Activated B cell treated with CpG ODN at 0.5 μM for 24 hours (primary cell): Measurements from ENCODE around the gene TTPAL. TPM values are rescaled to one million over a fixed set of nuclear protein-coding genes. Genes with fewer than 3 reads are reported as not detected.

ENCODE experiments used
- ATAC-seq: fragments of 200-7000 bp; cut with Tn5 transposase; one replicate; pipeline ENCODE4 v1.10.0; 2021; ENCODE audit warnings: low read depth, mild to moderate bottlenecking, moderate library complexity
- CTCF ChIA-PET: fragments of 350-600 bp; sonication (Branson Sonifier 250); formaldehyde crosslinking; loops from one replicate; lab custom pipeline; 2021; ENCODE audit warnings: antibody characterized with exemption; lab: Charles Lee
- POLR2A ChIA-PET: fragments of 350-600 bp; sonication (Branson Sonifier 250); formaldehyde crosslinking; loops from one replicate; lab custom pipeline; 2021; ENCODE audit warnings: antibody characterized with exemption; lab: Charles Lee
- DNase-seq: peaks from one replicate; pipeline ENCODE4 v3.0.0; 2022
- H3K27ac Mint-ChIP-seq: one replicate; pipeline ENCODE4 v1.8.0; 2020; ENCODE audit warnings: mixed read lengths
- H3K27me3 Mint-ChIP-seq: one replicate; pipeline ENCODE4 v1.8.0; 2021; ENCODE audit warnings: mixed read lengths
- H3K36me3 Mint-ChIP-seq: one replicate; pipeline ENCODE4 v1.8.0; 2021; ENCODE audit warnings: low read depth, mixed read lengths
- H3K4me1 Mint-ChIP-seq: one replicate; pipeline ENCODE4 v1.8.0; 2021; ENCODE audit warnings: mixed read lengths
- H3K4me3 Mint-ChIP-seq: one replicate; pipeline ENCODE4 v1.8.0; 2020; ENCODE audit warnings: mild to moderate bottlenecking, mixed read lengths
- H3K9me3 Mint-ChIP-seq: one replicate; pipeline ENCODE4 v1.8.0; 2020; ENCODE audit warnings: mixed read lengths
- CTCF ChIP-seq: fragments of 200-600 bp; IDR thresholded peaks from one replicate; pipeline ENCODE4 v1.8.0; 2022; ENCODE audit warnings: antibody characterized with exemption, mild to moderate bottlenecking
- intact Hi-C: fragments of 100-400 bp; cut with micrococcal nuclease; formaldehyde crosslinking; loops from one replicate; pipeline ENCODE4 v1.15.1; 2024
- total RNA-seq: library from RNA; stranded (reverse); gene quantifications from 2 replicates; pipeline ENCODE4 v1.2.3, GENCODE V29; 2022

TTPAL gene
- total RNA-seq, 1 donor from 2014 or later = 27.5 TPM

- DNase-seq (no peak), ATAC-seq (no peak)
- no peak for TF ChIP-seq CTCF
- ChIA-PET POLR2A (no interaction called here), CTCF (interaction anchor here (0.6 kb wide), 1 partner anchor 10 kb away, joined by 3 read pairs; no protein-coding TSS in a partner anchor)
- Mint-ChIP-seq H3K4me1 (peaks cover 9% of the 10 kb centered on the region), H3K27me3 (no peaks in the 10 kb centered on the region), H3K27ac (no peak overlapping the region), H3K36me3 (no peaks in the 10 kb centered on the region), H3K4me3 (no peak overlapping the region), H3K9me3 (no peaks in the 10 kb centered on the region)
- intact Hi-C loops = no loop called here
Observed at GRCh38 chr20:44532259-44532980, 56.7 kb downstream of the TTPAL start.

- Mint-ChIP-seq H3K4me3 (no peak overlapping the region), H3K36me3 (no peaks in the 10 kb centered on the region), H3K4me1 (peaks cover 9% of the 10 kb centered on the region), H3K27me3 (no peaks in the 10 kb centered on the region), H3K27ac (no peak overlapping the region), H3K9me3 (no peaks in the 10 kb centered on the region)
- ChIA-PET POLR2A (no interaction called here), CTCF (no interaction called here)
- intact Hi-C loops = no loop called here
- ATAC-seq (no peak), DNase-seq (no peak)
- TF ChIP-seq CTCF = no peak
Observed at GRCh38 chr20:44532981-44533331, 57.3 kb downstream of the TTPAL start.

- Mint-ChIP-seq H3K4me1 (peaks cover 9% of the 10 kb centered on the region), H3K36me3 (no peaks in the 10 kb centered on the region), H3K9me3 (no peaks in the 10 kb centered on the region), H3K27ac (no peak overlapping the region), H3K27me3 (no peaks in the 10 kb centered on the region), H3K4me3 (no peak overlapping the region)
- intact Hi-C loops = no loop called here
- ATAC-seq = no peak
- DNase-seq = no peak
- POLR2A ChIA-PET = no interaction called here
- TF ChIP-seq CTCF = no peak
- CTCF ChIA-PET = no interaction called here
Observed at GRCh38 chr20:44533928-44534327, 58.3 kb downstream of the TTPAL start.

- ChIA-PET CTCF (no interaction called here), POLR2A (no interaction called here)
- peaks cover 7% of the 10 kb centered on the region for H3K4me1 Mint-ChIP-seq
- no peaks in the 10 kb centered on the region for H3K9me3 Mint-ChIP-seq
- H3K4me3 Mint-ChIP-seq = no peak overlapping the region
- intact Hi-C loops = no loop called here
- no peak for TF ChIP-seq CTCF
- no peaks in the 10 kb centered on the region for H3K36me3 Mint-ChIP-seq
- no peaks in the 10 kb centered on the region for H3K27me3 Mint-ChIP-seq
- ATAC-seq (no peak), DNase-seq (no peak)
- no peak overlapping the region for H3K27ac Mint-ChIP-seq
Observed at GRCh38 chr20:44536175-44536574, 60.5 kb downstream of the TTPAL start.

- Mint-ChIP-seq H3K4me3 (no peak overlapping the region), H3K4me1 (peaks cover 4% of the 10 kb centered on the region), H3K36me3 (no peaks in the 10 kb centered on the region), H3K27ac (no peak overlapping the region), H3K27me3 (no peaks in the 10 kb centered on the region), H3K9me3 (no peaks in the 10 kb centered on the region)
- TF ChIP-seq CTCF = no peak
- ChIA-PET CTCF (no interaction called here), POLR2A (no interaction called here)
- intact Hi-C loops = no loop called here
- no peak for ATAC-seq
- no peak for DNase-seq
Observed at GRCh38 chr20:44537993-44538392, 62.3 kb downstream of the TTPAL start.
